ENCODE data around the gene DNAH8. TPM values are rescaled to one million over a fixed set of nuclear protein-coding genes. Genes with fewer than 3 reads are reported as not detected.

DNAH8 gene
- total RNA-seq, 1 donor from 2014 or later = 1.1 TPM

- no peaks in the 10 kb centered on the region for H4K20me1 ChIP-seq (ENCODE audit: low read depth)
- Mint-ChIP-seq H3K4me3 (no peak overlapping the region), H3K36me3 (no peaks in the 10 kb centered on the region)
Observed at GRCh38 chr6:38806833-38807232, 91.7 kb downstream of the DNAH8 start.

GRCh38 chr6:38808039-38808438, 92.9 kb downstream of the DNAH8 start:
- no peak overlapping the region for H3K27ac Mint-ChIP-seq
- no peaks in the 10 kb centered on the region for H3K27me3 Mint-ChIP-seq (ENCODE audit: insufficient read depth, low read depth)
- Histone ChIP-seq H3K36me3 (no peaks in the 10 kb centered on the region), H2AFZ (replicated peaks) (no peak overlapping the region), H3K9ac (no peak overlapping the region), H3K4me2 (no peak overlapping the region), H3F3A (ENCODE audit: low read depth) (no peaks in the 10 kb centered on the region), H3K27ac (no peak overlapping the region), H4K20me1 (ENCODE audit: low read depth) (no peaks in the 10 kb centered on the region), H3K27me3 (peaks cover 16% of the 10 kb centered on the region), H3K79me2 (ENCODE audit: low read depth) (no peaks in the 10 kb centered on the region), H3K9me3 (ENCODE audit: low read depth) (no peaks in the 10 kb centered on the region), H3K4me1 (no peaks in the 10 kb centered on the region), H3K4me3 (no peak overlapping the region)
- TF ChIP-seq EZH2phosphoT487 (IDR thresholded peaks at IDR 0.05) = no peak
- no peak for TF ChIP-seq EZH2 (IDR thresholded peaks at IDR 0.05)
- no peak for TF ChIP-seq CTCF (IDR thresholded peaks at IDR 0.05)
- H3K4me1 Mint-ChIP-seq = peaks cover 3% of the 10 kb centered on the region
- DNase-seq (ENCODE audit: low spot score) = no peak
- no peaks in the 10 kb centered on the region for H3K36me3 Mint-ChIP-seq
- H3K4me3 Mint-ChIP-seq = no peak overlapping the region
- no peaks in the 10 kb centered on the region for H3K9me3 Mint-ChIP-seq

More at GRCh38 chr6:38806833-38807232, 91.7 kb downstream of the DNAH8 start:
- no peaks in the 10 kb centered on the region for H3K9me3 Mint-ChIP-seq
- H3F3A ChIP-seq (ENCODE audit: low read depth) = no peaks in the 10 kb centered on the region
- no peak overlapping the region for H3K27ac Mint-ChIP-seq
- no peak overlapping the region for H3K27ac ChIP-seq
- no peak overlapping the region for H3K9ac ChIP-seq
- H3K4me2 ChIP-seq = no peak overlapping the region
- peaks cover 3% of the 10 kb centered on the region for H3K4me1 Mint-ChIP-seq
- H3K9me3 ChIP-seq (ENCODE audit: low read depth) = no peaks in the 10 kb centered on the region
- H2AFZ ChIP-seq (replicated peaks) = no peak overlapping the region
- DNase-seq (ENCODE audit: low spot score) = no peak
- no peaks in the 10 kb centered on the region for H3K79me2 ChIP-seq (ENCODE audit: low read depth)
- no peak for TF ChIP-seq EZH2phosphoT487 (IDR thresholded peaks at IDR 0.05)
- no peak for TF ChIP-seq EZH2 (IDR thresholded peaks at IDR 0.05)
- no peak for TF ChIP-seq CTCF (IDR thresholded peaks at IDR 0.05)
- H3K27me3 ChIP-seq = peaks cover 9% of the 10 kb centered on the region
- H3K4me3 ChIP-seq = no peak overlapping the region
- H3K27me3 Mint-ChIP-seq (ENCODE audit: insufficient read depth, low read depth) = no peaks in the 10 kb centered on the region
- no peaks in the 10 kb centered on the region for H3K36me3 ChIP-seq
- no peaks in the 10 kb centered on the region for H3K4me1 ChIP-seq

- Histone ChIP-seq H2AFZ (replicated peaks) (no peak overlapping the region), H3K4me2 (no peak overlapping the region), H3K9me3 (ENCODE audit: low read depth) (no peaks in the 10 kb centered on the region), H3K27ac (no peak overlapping the region), H3K4me1 (no peaks in the 10 kb centered on the region), H3K9ac (no peak overlapping the region), H3K27me3 (peaks cover 16% of the 10 kb centered on the region), H3K79me2 (ENCODE audit: low read depth) (no peaks in the 10 kb centered on the region), H3K36me3 (no peaks in the 10 kb centered on the region), H3F3A (ENCODE audit: low read depth) (no peaks in the 10 kb centered on the region), H4K20me1 (ENCODE audit: low read depth) (no peaks in the 10 kb centered on the region), H3K4me3 (no peak overlapping the region)
- H3K4me3 Mint-ChIP-seq = no peak overlapping the region
- H3K4me1 Mint-ChIP-seq = no peaks in the 10 kb centered on the region
- no peaks in the 10 kb centered on the region for H3K9me3 Mint-ChIP-seq
- DNase-seq (ENCODE audit: low spot score) = no peak
- no peak overlapping the region for H3K27ac Mint-ChIP-seq
- H3K36me3 Mint-ChIP-seq = no peaks in the 10 kb centered on the region
- TF ChIP-seq EZH2phosphoT487 (IDR thresholded peaks at IDR 0.05) (no peak), CTCF (IDR thresholded peaks at IDR 0.05) (no peak), EZH2 (IDR thresholded peaks at IDR 0.05) (no peak)
- no peaks in the 10 kb centered on the region for H3K27me3 Mint-ChIP-seq (ENCODE audit: insufficient read depth, low read depth)
Observed at GRCh38 chr6:38813041-38813823, 98.1 kb downstream of the DNAH8 start.

Measured in neural progenitor cell (in vitro differentiated cells).